ENCODE results near the gene NKX6-1.

The NKX6-1 gene

GRCh38 chr4:84515075-84515474 is 16.0 kb upstream of the NKX6-1 start:
- Histone ChIP-seq H3K9ac (ENCODE audit: low read length) (no peak overlapping the region), H3F3A (ENCODE audit: insufficient read depth, low read length) (no peaks in the 10 kb centered on the region)

GRCh38 chr4:84512277-84512676 is 13.2 kb upstream of the NKX6-1 start:
- Histone ChIP-seq H3K79me2 (ENCODE audit: low read length) (no peaks in the 10 kb centered on the region), H3F3A (ENCODE audit: insufficient read depth, low read length) (no peaks in the 10 kb centered on the region), H3K27ac (ENCODE audit: low read length) (no peak overlapping the region), H3K4me3 (ENCODE audit: low read length) (no peak overlapping the region), H3K9me3 (replicated peaks; ENCODE audit: insufficient read depth, low read length) (no peaks in the 10 kb centered on the region), H3K4me2 (ENCODE audit: low read depth, low read length) (no peak overlapping the region), H3K9me2 (replicated peaks; ENCODE audit: insufficient read depth, low read length) (no peaks in the 10 kb centered on the region), H3K9ac (ENCODE audit: low read length) (no peak overlapping the region), H3K4me1 (ENCODE audit: low read length) (no peaks in the 10 kb centered on the region), H2AFZ (ENCODE audit: low read length) (no peak overlapping the region), H3K36me3 (replicated peaks; ENCODE audit: insufficient read depth, low read length) (no peaks in the 10 kb centered on the region), H3K27me3 (replicated peaks; ENCODE audit: insufficient read depth, low read length) (no peaks in the 10 kb centered on the region), H4K20me1 (ENCODE audit: insufficient read depth, low read length) (no peaks in the 10 kb centered on the region)
- no peak for TF ChIP-seq EZH2 (optimal IDR thresholded peaks at IDR 0.05; ENCODE audit: low read depth, low read length)
- DNase-seq: no peak

More at GRCh38 chr4:84515075-84515474, 16.0 kb upstream of the NKX6-1 start:
- Histone ChIP-seq H3K9me2 (replicated peaks; ENCODE audit: insufficient read depth, low read length) (no peaks in the 10 kb centered on the region), H3K27ac (ENCODE audit: low read length) (no peak overlapping the region), H3K4me2 (ENCODE audit: low read depth, low read length) (no peak overlapping the region), H3K4me1 (ENCODE audit: low read length) (no peaks in the 10 kb centered on the region), H3K36me3 (replicated peaks; ENCODE audit: insufficient read depth, low read length) (no peaks in the 10 kb centered on the region), H4K20me1 (ENCODE audit: insufficient read depth, low read length) (no peaks in the 10 kb centered on the region), H3K27me3 (replicated peaks; ENCODE audit: insufficient read depth, low read length) (no peaks in the 10 kb centered on the region), H2AFZ (ENCODE audit: low read length) (no peak overlapping the region), H3K9me3 (replicated peaks; ENCODE audit: insufficient read depth, low read length) (no peaks in the 10 kb centered on the region), H3K79me2 (ENCODE audit: low read length) (no peaks in the 10 kb centered on the region), H3K4me3 (ENCODE audit: low read length) (no peak overlapping the region)
- DNase-seq: no peak
- TF ChIP-seq EZH2 (optimal IDR thresholded peaks at IDR 0.05; ENCODE audit: low read depth, low read length) (no peak), CTCF (IDR thresholded peaks at IDR 0.05; ENCODE audit: low read length) (no peak)

GRCh38 chr4:84511703-84512102 is 12.6 kb upstream of the NKX6-1 start:
- no peak for TF ChIP-seq EZH2phosphoT487 (IDR thresholded peaks at IDR 0.05; ENCODE audit: low read length)
- no peak for TF ChIP-seq CTCF (IDR thresholded peaks at IDR 0.05; ENCODE audit: low read length)
- no peak for TF ChIP-seq EZH2 (optimal IDR thresholded peaks at IDR 0.05; ENCODE audit: low read depth, low read length)
- Histone ChIP-seq H3K27me3 (replicated peaks; ENCODE audit: insufficient read depth, low read length) (no peaks in the 10 kb centered on the region), H3F3A (ENCODE audit: insufficient read depth, low read length) (no peaks in the 10 kb centered on the region), H3K27ac (ENCODE audit: low read length) (no peak overlapping the region), H3K79me2 (ENCODE audit: low read length) (no peaks in the 10 kb centered on the region), H3K9me2 (replicated peaks; ENCODE audit: insufficient read depth, low read length) (no peaks in the 10 kb centered on the region), H3K4me3 (ENCODE audit: low read length) (no peak overlapping the region), H3K4me1 (ENCODE audit: low read length) (no peaks in the 10 kb centered on the region), H3K9ac (ENCODE audit: low read length) (no peak overlapping the region), H3K9me3 (replicated peaks; ENCODE audit: insufficient read depth, low read length) (no peaks in the 10 kb centered on the region), H4K20me1 (ENCODE audit: insufficient read depth, low read length) (no peaks in the 10 kb centered on the region), H3K4me2 (ENCODE audit: low read depth, low read length) (no peak overlapping the region), H3K36me3 (replicated peaks; ENCODE audit: insufficient read depth, low read length) (no peaks in the 10 kb centered on the region), H2AFZ (ENCODE audit: low read length) (no peak overlapping the region)
- DNase-seq: no peak

- Histone ChIP-seq H3K27me3 (replicated peaks; ENCODE audit: insufficient read depth, low read length) (no peaks in the 10 kb centered on the region), H3K9ac (ENCODE audit: low read length) (no peak overlapping the region), H3K4me2 (ENCODE audit: low read depth, low read length) (no peak overlapping the region), H3K4me1 (ENCODE audit: low read length) (no peaks in the 10 kb centered on the region), H3K9me2 (replicated peaks; ENCODE audit: insufficient read depth, low read length) (no peaks in the 10 kb centered on the region), H3K4me3 (ENCODE audit: low read length) (no peak overlapping the region), H3F3A (ENCODE audit: insufficient read depth, low read length) (no peaks in the 10 kb centered on the region), H4K20me1 (ENCODE audit: insufficient read depth, low read length) (no peaks in the 10 kb centered on the region), H3K36me3 (replicated peaks; ENCODE audit: insufficient read depth, low read length) (no peaks in the 10 kb centered on the region), H3K9me3 (replicated peaks; ENCODE audit: insufficient read depth, low read length) (no peaks in the 10 kb centered on the region), H3K27ac (ENCODE audit: low read length) (no peak overlapping the region), H2AFZ (ENCODE audit: low read length) (no peak overlapping the region), H3K79me2 (ENCODE audit: low read length) (no peaks in the 10 kb centered on the region)
- TF ChIP-seq EZH2phosphoT487 (IDR thresholded peaks at IDR 0.05; ENCODE audit: low read length) (no peak), EZH2 (optimal IDR thresholded peaks at IDR 0.05; ENCODE audit: low read depth, low read length) (no peak), CTCF (IDR thresholded peaks at IDR 0.05; ENCODE audit: low read length) (no peak)
- DNase-seq: no peak
Measured at GRCh38 chr4:84507941-84508340, 8.8 kb upstream of the NKX6-1 start.
